Loucy (cell line): Measurements from ENCODE around the gene NUP214.
A peak's percentile ranks its signal among the peaks of the same experiment; 100 is the strongest.

Source experiments
- H2AFZ ChIP-seq: fragments of 200-600 bp; sonication (generic); 2 replicates; pipeline ENCODE4 v1.6.0; 2016; ENCODE audit warnings: antibody characterized with exemption, mild to moderate bottlenecking, low read length, moderate library complexity
- H3F3A ChIP-seq: fragments of 200-600 bp; 2 replicates; pipeline ENCODE4 v1.6.0; 2016; ENCODE audit warnings: antibody characterized with exemption, low read depth, mild to moderate bottlenecking
- H3K27me3 ChIP-seq: fragments of 200-600 bp; sonication (generic); 2 replicates; pipeline ENCODE4 v1.6.1; 2014; ENCODE audit warnings: low read length, mild to moderate bottlenecking; ENCODE audit not compliant: insufficient read depth, poor library complexity, severe bottlenecking
- H3K36me3 ChIP-seq: fragments of 200-600 bp; sonication (generic); 2 replicates; pipeline ENCODE4 v1.6.1; 2016; ENCODE audit warnings: low read length; ENCODE audit not compliant: insufficient read depth
- H3K4me1 ChIP-seq: fragments of 200-600 bp; sonication (generic); 2 replicates; pipeline ENCODE4 v1.5.1; 2014; ENCODE audit warnings: low read length, mild to moderate bottlenecking; ENCODE audit not compliant: insufficient read depth, poor library complexity, severe bottlenecking
- H3K4me2 ChIP-seq: fragments of 200-600 bp; sonication (generic); 2 replicates; pipeline ENCODE4 v1.6.0; 2014; ENCODE audit warnings: antibody characterized with exemption, low read length, low read depth, mild to moderate bottlenecking; ENCODE audit not compliant: poor library complexity, severe bottlenecking
- H3K4me3 ChIP-seq: fragments of 200-600 bp; sonication (generic); 2 replicates; pipeline ENCODE4 v1.5.1; 2014; ENCODE audit warnings: low read length, mild to moderate bottlenecking, mixed read lengths; ENCODE audit not compliant: poor library complexity, severe bottlenecking
- H3K79me2 ChIP-seq: fragments of 200-600 bp; sonication (generic); 2 replicates; pipeline ENCODE4 v1.6.1; 2014; ENCODE audit warnings: low read length; ENCODE audit not compliant: insufficient read depth
- H3K9ac ChIP-seq: fragments of 200-600 bp; sonication (generic); 2 replicates; pipeline ENCODE4 v1.6.0; 2014; ENCODE audit warnings: mild to moderate bottlenecking, low read depth, low read length, moderate library complexity; ENCODE audit not compliant: poor library complexity, severe bottlenecking
- H3K9me2 ChIP-seq: fragments of 200-600 bp; sonication (generic); replicated peaks from 2 replicates; pipeline ENCODE4 v1.6.1; 2016; ENCODE audit warnings: low read depth, low read length, mixed read lengths
- H3K9me3 ChIP-seq: fragments of 200-600 bp; sonication (generic); 2 replicates; pipeline ENCODE4 v1.6.1; 2014; ENCODE audit warnings: mild to moderate bottlenecking, antibody characterized with exemption, low read length, low read depth; ENCODE audit not compliant: insufficient read depth
- H4K20me1 ChIP-seq: fragments of 200-600 bp; sonication (generic); 2 replicates; pipeline ENCODE4 v1.6.0; 2014; ENCODE audit warnings: antibody characterized with exemption, low read length, mild to moderate bottlenecking; ENCODE audit not compliant: insufficient read depth, poor library complexity, severe bottlenecking
- CTCF ChIP-seq: fragments of 200-600 bp; sonication (generic); conservative IDR thresholded peaks from 2 replicates; pipeline ENCODE4 v1.5.1; 2014; ENCODE audit warnings: mild to moderate bottlenecking, antibody characterized with exemption, low read length
- EZH2phosphoT487 ChIP-seq: fragments of 200-600 bp; IDR thresholded peaks from 2 replicates; pipeline ENCODE4 v1.6.1; 2018; ENCODE audit warnings: antibody characterized with exemption, mild to moderate bottlenecking, moderate library complexity, borderline replicate concordance

The NUP214 gene

GRCh38 chr9:131180454-131180853 is 55.1 kb downstream of the NUP214 start:
- Histone ChIP-seq H2AFZ (no peak overlapping the region), H3K4me1 (no peaks in the 10 kb centered on the region), H4K20me1 (peaks cover 56% of the 10 kb centered on the region), H3K9me2 (no peaks in the 10 kb centered on the region), H3K79me2 (peaks cover 39% of the 10 kb centered on the region), H3K27me3 (no peaks in the 10 kb centered on the region), H3K9ac (no peak overlapping the region), H3K9me3 (no peaks in the 10 kb centered on the region), H3F3A (peaks cover 12% of the 10 kb centered on the region), H3K36me3 (peaks cover 89% of the 10 kb centered on the region), H3K4me2 (no peak overlapping the region), H3K4me3 (no peak overlapping the region)
- no peak for TF ChIP-seq EZH2phosphoT487
- TF ChIP-seq CTCF = no peak

- no peaks in the 10 kb centered on the region for H3K9me3 ChIP-seq
- no peak overlapping the region for H3K9ac ChIP-seq
- H3K36me3 ChIP-seq = peaks cover 89% of the 10 kb centered on the region
- TF ChIP-seq EZH2phosphoT487 (no peak), CTCF (peak; percentile 54)
- peaks cover 44% of the 10 kb centered on the region for H3K79me2 ChIP-seq
- no peak overlapping the region for H2AFZ ChIP-seq
- no peaks in the 10 kb centered on the region for H3K9me2 ChIP-seq
- H3K4me1 ChIP-seq = no peaks in the 10 kb centered on the region
- H4K20me1 ChIP-seq = peaks cover 60% of the 10 kb centered on the region
- no peak overlapping the region for H3K4me3 ChIP-seq
- no peaks in the 10 kb centered on the region for H3K27me3 ChIP-seq
- peaks cover 12% of the 10 kb centered on the region for H3F3A ChIP-seq
- no peak overlapping the region for H3K4me2 ChIP-seq
Measured at GRCh38 chr9:131181091-131181681, 55.8 kb downstream of the NUP214 start.

GRCh38 chr9:131185924-131186323 is 60.5 kb downstream of the NUP214 start:
- H3K4me3 ChIP-seq = no peak overlapping the region
- H3K4me1 ChIP-seq = no peaks in the 10 kb centered on the region
- no peak overlapping the region for H2AFZ ChIP-seq
- H3K36me3 ChIP-seq = peaks cover 89% of the 10 kb centered on the region
- H3K9me2 ChIP-seq = no peaks in the 10 kb centered on the region
- H3K79me2 ChIP-seq = peaks cover 31% of the 10 kb centered on the region
- TF ChIP-seq CTCF (no peak), EZH2phosphoT487 (no peak)
- peaks cover 41% of the 10 kb centered on the region for H4K20me1 ChIP-seq
- no peaks in the 10 kb centered on the region for H3F3A ChIP-seq
- H3K9ac ChIP-seq = no peak overlapping the region
- H3K4me2 ChIP-seq = no peak overlapping the region
- H3K9me3 ChIP-seq = no peaks in the 10 kb centered on the region
- no peaks in the 10 kb centered on the region for H3K27me3 ChIP-seq
